Right atrium auricular region (tissue), 2 donors: ENCODE results near the gene MSH5. TPM values are rescaled to one million over a fixed set of nuclear protein-coding genes. Genes with fewer than 3 reads are reported as not detected.

Experiments used
- DNase-seq: peaks from one replicate; pipeline ENCODE4 v3.0.0-alpha.2; 2019; ENCODE audit warnings: low spot score
- H3K27ac ChIP-seq, 2 donors: fragments of 200-600 bp; sonication (generic); 1 replicate in 1 of 2; 2 replicates in 1 of 2; pipeline ENCODE4 v1.5.1; 2016 to 2019
- H3K27me3 ChIP-seq, 2 donors: fragments of 200-600 bp; sonication (generic); one replicate each; pipeline versions ENCODE4 v1.5.1 to v1.6.0; 2017 to 2019
- H3K36me3 ChIP-seq: fragments of 200-600 bp; sonication (generic); one replicate; pipeline ENCODE4 v1.5.1; 2016
- H3K4me1 ChIP-seq, 2 donors: fragments of 200-600 bp; sonication (generic); one replicate each; pipeline versions ENCODE4 v1.5.1 to v1.6.0; 2017 to 2019
- H3K4me3 ChIP-seq, 2 donors: fragments of 200-600 bp; sonication (generic); 1 replicate in 1 of 2; 2 replicates in 1 of 2; pipeline ENCODE4 v1.5.1; 2017 to 2019; ENCODE audit warnings: mild to moderate bottlenecking in 1 of 2, moderate library complexity in 1 of 2
- H3K9me3 ChIP-seq, 2 donors: fragments of 200-600 bp; sonication (generic); one replicate each; pipeline ENCODE4 v1.5.1; 2019
- total RNA-seq, 2 donors: library from RNA; depleted of rRNA; stranded (reverse); fragments of >200 nt; gene quantifications; one replicate each; pipeline ENCODE4 v1.1.0, GENCODE V29; 2016
- TF ChIP-seq, protein P1 (sequence below), 2 donors: fragments of 200-600 bp; sonication (generic); IDR thresholded peaks; one replicate each; pipeline ENCODE4 v1.5.1; 2019; ENCODE audit warnings: antibody characterized with exemption in 2 of 2

The MSH5 gene
- total RNA-seq, 2 donors from 2014 or later, result 0.37 to 0.98 TPM

DNA sequence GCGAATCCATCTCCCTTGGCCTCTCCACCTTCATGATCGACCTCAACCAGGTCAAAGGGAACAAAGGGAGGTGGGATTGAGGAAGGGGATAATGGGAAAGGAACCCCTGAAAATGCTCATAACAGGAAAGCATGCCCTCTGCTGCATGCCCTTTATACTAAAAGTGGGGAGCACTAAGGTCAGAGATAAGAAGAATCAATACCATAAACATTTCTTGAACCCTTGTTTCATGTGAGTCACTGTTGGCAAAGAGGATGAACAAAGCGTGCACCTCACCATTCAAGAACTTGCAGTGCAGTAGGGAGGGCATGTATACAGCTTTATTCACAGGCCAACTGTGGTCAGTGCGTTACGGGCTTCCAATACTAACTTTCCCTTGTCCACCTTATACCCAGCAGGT lies 21.0 kb downstream of the MSH5 start:
- DNase-seq, result no peak
- Histone ChIP-seq H3K36me3 (no peaks in the 10 kb centered on the region), H3K9me3 (no peaks in the 10 kb centered on the region), H3K4me1 (peaks cover 0 to under 1% of the 10 kb centered on the region in 2 donors), H3K27ac (no peak overlapping the region), H3K4me3 (no peak overlapping the region), H3K27me3 (no peaks in the 10 kb centered on the region)
- TF ChIP-seq, protein P1, sequence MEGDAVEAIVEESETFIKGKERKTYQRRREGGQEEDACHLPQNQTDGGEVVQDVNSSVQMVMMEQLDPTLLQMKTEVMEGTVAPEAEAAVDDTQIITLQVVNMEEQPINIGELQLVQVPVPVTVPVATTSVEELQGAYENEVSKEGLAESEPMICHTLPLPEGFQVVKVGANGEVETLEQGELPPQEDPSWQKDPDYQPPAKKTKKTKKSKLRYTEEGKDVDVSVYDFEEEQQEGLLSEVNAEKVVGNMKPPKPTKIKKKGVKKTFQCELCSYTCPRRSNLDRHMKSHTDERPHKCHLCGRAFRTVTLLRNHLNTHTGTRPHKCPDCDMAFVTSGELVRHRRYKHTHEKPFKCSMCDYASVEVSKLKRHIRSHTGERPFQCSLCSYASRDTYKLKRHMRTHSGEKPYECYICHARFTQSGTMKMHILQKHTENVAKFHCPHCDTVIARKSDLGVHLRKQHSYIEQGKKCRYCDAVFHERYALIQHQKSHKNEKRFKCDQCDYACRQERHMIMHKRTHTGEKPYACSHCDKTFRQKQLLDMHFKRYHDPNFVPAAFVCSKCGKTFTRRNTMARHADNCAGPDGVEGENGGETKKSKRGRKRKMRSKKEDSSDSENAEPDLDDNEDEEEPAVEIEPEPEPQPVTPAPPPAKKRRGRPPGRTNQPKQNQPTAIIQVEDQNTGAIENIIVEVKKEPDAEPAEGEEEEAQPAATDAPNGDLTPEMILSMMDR (IDR thresholded peaks at IDR 0.05), result no peak

DNA sequence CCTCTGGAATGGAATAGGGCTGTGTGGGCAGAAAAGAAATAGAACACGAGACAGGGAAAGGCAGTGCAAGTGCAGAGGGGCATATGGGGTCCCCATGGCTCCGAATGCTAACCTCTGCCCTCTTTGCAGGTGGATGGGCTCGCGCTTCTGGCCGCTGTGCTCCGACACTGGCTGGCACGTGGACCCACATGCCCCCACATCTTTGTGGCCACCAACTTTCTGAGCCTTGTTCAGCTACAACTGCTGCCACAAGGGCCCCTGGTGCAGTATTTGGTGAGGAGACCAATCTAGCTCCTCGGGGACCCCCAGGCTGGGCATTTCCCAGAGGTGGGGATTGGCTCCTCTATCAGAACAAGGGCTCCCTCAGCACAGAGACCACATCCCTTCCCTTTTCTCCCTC lies 21.5 kb downstream of the MSH5 start:
- TF ChIP-seq, protein P1 (IDR thresholded peaks at IDR 0.05), result no peak
- Histone ChIP-seq H3K4me1 (peaks cover 0 to 4% of the 10 kb centered on the region in 2 donors), H3K36me3 (no peaks in the 10 kb centered on the region), H3K9me3 (no peaks in the 10 kb centered on the region), H3K4me3 (no peak overlapping the region), H3K27ac (no peak overlapping the region), H3K27me3 (no peaks in the 10 kb centered on the region)
- DNase-seq, result no peak

DNA sequence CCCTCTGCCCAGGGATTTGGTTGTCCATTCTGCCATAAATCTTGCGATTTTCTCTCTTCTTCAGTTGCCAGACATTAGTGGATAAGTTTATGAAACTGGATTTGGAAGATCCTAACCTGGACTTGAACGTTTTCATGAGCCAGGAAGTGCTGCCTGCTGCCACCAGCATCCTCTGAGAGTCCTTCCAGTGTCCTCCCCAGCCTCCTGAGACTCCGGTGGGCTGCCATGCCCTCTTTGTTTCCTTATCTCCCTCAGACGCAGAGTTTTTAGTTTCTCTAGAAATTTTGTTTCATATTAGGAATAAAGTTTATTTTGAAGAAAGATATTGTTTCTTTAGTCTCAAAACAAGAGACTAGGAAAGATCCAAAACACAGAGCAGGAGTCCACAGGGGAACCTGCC lies 22.6 kb downstream of the MSH5 start, which contains the start of gene SAPCD1:
TSS of gene SAPCD1 (plus strand) at position 301 of the 400 bp plus-strand sequence. CDS start 399 bp downstream, outside the sequence.
- TF ChIP-seq, protein P1 (IDR thresholded peaks at IDR 0.05), result no peak
- H3K9me3 ChIP-seq, result no peaks in the 10 kb centered on the region
- no peaks in the 10 kb centered on the region for H3K36me3 ChIP-seq
- peaks cover 0 to 4% of the 10 kb centered on the region in 2 donors for H3K4me1 ChIP-seq
- no peak for DNase-seq
- no peaks in the 10 kb centered on the region for H3K27me3 ChIP-seq
- no peak within 1 kb of the TSS for H3K4me3 ChIP-seq
- no peak within 1 kb of the TSS for H3K27ac ChIP-seq

DNA sequence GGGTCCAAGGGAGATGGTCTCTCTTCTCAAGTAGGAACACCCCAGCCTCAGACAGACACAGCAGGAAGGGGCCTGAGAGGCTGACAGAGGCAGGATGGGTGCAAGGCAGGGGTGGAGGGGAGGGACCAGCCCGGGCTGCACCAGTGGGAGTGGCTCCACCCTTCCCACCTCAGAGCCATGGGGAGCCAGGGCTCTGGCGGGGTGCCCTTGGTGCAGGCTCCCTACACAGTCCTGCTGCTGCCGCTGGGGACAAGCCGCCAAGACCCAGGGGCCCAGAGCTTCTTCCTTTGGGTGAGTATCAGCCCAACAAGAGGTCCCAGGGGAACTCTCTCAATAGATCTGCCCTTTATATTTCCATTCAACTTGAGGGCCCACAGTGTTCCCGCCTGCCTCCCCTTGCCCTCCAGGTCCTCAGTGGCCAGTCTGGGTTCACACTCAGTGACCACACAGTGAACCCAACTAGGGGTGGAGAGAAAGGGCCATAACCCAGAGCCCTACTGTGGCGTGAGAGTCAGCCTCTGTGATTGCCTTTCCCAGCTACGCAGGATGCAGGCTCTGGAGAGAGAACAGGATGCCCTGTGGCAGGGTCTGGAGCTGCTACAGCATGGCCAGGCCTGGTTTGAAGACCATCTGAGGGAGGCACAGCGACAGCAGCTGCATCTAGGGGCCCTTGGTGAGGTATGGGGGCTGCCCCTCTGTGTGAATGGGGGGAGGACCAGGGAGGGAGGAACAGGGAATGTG lies 23.2 kb downstream of the MSH5 start:
- peaks cover 0 to 4% of the 10 kb centered on the region in 2 donors for H3K4me1 ChIP-seq
- TF ChIP-seq, protein P1 (IDR thresholded peaks at IDR 0.05), result no peak
- no peak overlapping the region for H3K27ac ChIP-seq
- H3K27me3 ChIP-seq, result no peaks in the 10 kb centered on the region
- no peaks in the 10 kb centered on the region for H3K36me3 ChIP-seq
- DNase-seq, result no peak
- no peak overlapping the region for H3K4me3 ChIP-seq
- no peaks in the 10 kb centered on the region for H3K9me3 ChIP-seq

DNA sequence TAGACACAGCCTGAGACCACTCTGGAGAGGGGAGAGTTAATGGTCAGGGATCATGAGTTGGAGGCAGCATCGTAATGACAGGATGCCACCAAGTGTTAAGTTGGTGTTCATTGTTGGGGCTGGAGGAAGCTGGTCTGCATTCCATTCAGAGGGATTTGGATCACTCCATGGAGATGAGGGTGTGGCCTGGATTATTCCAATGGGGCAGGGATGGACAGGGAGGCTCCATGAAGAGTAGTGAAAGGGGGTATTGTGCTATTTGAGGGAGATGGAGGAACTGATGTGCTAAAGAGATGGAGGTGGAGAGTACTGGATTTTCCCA lies 23.8 kb downstream of the MSH5 start:
- Histone ChIP-seq H3K4me1 (peaks cover 0 to 4% of the 10 kb centered on the region in 2 donors), H3K4me3 (no peak overlapping the region), H3K36me3 (no peaks in the 10 kb centered on the region), H3K9me3 (no peaks in the 10 kb centered on the region), H3K27ac (no peak overlapping the region), H3K27me3 (no peaks in the 10 kb centered on the region)
- no peak for DNase-seq
- TF ChIP-seq, protein P1 (IDR thresholded peaks at IDR 0.05), result no peak

DNA sequence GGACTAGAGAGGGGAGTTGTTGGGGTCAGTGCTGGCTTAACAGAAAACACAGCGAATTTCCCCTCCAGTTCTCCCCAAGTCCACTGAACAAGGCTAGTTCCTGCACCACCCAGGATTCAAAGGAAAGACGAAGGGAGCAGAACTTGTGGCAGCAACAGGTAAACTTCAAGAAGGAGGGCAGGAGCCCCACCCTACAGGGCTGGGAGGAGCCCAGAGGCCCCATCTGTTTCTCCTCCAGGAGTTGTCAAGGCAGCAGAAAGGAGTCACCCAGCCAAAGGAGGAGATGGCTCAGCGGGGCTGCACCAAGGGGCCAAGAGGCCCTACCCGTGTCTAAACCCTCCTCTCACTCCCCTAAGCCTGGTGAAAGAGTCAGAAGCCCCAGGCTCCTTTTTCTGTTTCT lies 24.4 kb downstream of the MSH5 start:
- no peaks in the 10 kb centered on the region for H3K36me3 ChIP-seq
- H3K27ac ChIP-seq, result no peak overlapping the region
- H3K9me3 ChIP-seq, result no peaks in the 10 kb centered on the region
- no peak overlapping the region for H3K4me3 ChIP-seq
- DNase-seq, result no peak
- H3K4me1 ChIP-seq, result peaks cover 0 to 4% of the 10 kb centered on the region in 2 donors
- H3K27me3 ChIP-seq, result no peaks in the 10 kb centered on the region
- TF ChIP-seq, protein P1 (IDR thresholded peaks at IDR 0.05), result no peak
